ENCODE measurements around the gene NFE2L3.

- no peak for TF ChIP-seq POLR2AphosphoS5 (IDR thresholded peaks at IDR 0.05; ENCODE audit: low read depth, low read length)
- TF ChIP-seq POLR2A (IDR thresholded peaks at IDR 0.05; ENCODE audit: low read depth, low read length), result no peak
- no peak for TF ChIP-seq POU2F2 (IDR thresholded peaks at IDR 0.05; ENCODE audit: low read depth, low read length)
- TF ChIP-seq TAF1 (IDR thresholded peaks at IDR 0.05; ENCODE audit: low read depth, low read length), result no peak
- TF ChIP-seq SPI1 (IDR thresholded peaks at IDR 0.05; ENCODE audit: low read depth, low read length), result no peak
- no peak for TF ChIP-seq PAX5 (IDR thresholded peaks at IDR 0.05; ENCODE audit: insufficient read depth, low read length, severe bottlenecking)
Measured at GRCh38 chr7:26157520-26158105, 5.6 kb downstream of the NFE2L3 start.

All from GM12891 (cell line).